T-helper 2 cell treated with Interferon-gamma antibody and Interleukin-4, amounts not matched to agents 5 μg/mL and 100 μg/mL, for 36 hours (primary cell): ENCODE data around the gene NPB.

Experiments
- DNase-seq: peaks from one replicate; pipeline ENCODE4 v3.0.0; 2021; ENCODE audit warnings: low spot score
- H3K27ac Mint-ChIP-seq: one replicate; pipeline ENCODE4 v1.8.0; 2021; ENCODE audit warnings: mild to moderate bottlenecking, mixed read lengths
- H3K27me3 Mint-ChIP-seq: one replicate; pipeline ENCODE4 v1.8.0; 2021; ENCODE audit warnings: low read depth, mixed read lengths
- H3K36me3 Mint-ChIP-seq: one replicate; pipeline ENCODE4 v1.8.0; 2021; ENCODE audit warnings: low read depth, mixed read lengths
- H3K4me1 Mint-ChIP-seq: one replicate; pipeline ENCODE4 v1.8.0; 2021; ENCODE audit warnings: low read depth, mixed read lengths
- H3K4me3 Mint-ChIP-seq: one replicate; pipeline ENCODE4 v1.8.0; 2022; ENCODE audit warnings: mild to moderate bottlenecking, moderate library complexity, mixed read lengths
- H3K9me3 Mint-ChIP-seq: one replicate; pipeline ENCODE4 v1.8.0; 2021; ENCODE audit warnings: mixed read lengths

The NPB gene

DNA sequence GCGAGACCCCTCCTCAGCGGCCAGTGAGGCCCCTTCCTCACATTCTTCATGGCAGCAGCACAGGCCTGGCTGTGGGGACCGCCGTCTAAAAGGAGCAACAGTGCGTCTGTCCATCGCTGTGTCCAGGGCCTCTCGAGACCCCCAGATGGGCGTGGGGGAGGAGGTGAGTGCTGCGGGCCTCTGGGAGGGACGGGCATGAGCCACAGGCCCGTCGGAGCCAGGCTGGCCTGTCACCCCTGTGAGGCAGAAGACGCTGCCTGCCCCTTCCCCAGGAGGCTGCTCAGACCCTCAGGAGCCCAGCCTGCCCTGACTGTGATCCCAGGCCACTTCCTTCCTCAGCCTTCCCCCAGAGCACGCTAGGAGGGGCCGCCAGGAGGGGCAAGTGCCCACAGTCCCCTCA, 37.2 kb downstream of the NPB start:
- H3K4me3 Mint-ChIP-seq: no peak overlapping the region
- H3K27me3 Mint-ChIP-seq: no peaks in the 10 kb centered on the region
- peaks cover 4% of the 10 kb centered on the region for H3K4me1 Mint-ChIP-seq
- no peaks in the 10 kb centered on the region for H3K9me3 Mint-ChIP-seq
- H3K27ac Mint-ChIP-seq: no peak overlapping the region
- H3K36me3 Mint-ChIP-seq: no peaks in the 10 kb centered on the region
- no peak for DNase-seq

DNA sequence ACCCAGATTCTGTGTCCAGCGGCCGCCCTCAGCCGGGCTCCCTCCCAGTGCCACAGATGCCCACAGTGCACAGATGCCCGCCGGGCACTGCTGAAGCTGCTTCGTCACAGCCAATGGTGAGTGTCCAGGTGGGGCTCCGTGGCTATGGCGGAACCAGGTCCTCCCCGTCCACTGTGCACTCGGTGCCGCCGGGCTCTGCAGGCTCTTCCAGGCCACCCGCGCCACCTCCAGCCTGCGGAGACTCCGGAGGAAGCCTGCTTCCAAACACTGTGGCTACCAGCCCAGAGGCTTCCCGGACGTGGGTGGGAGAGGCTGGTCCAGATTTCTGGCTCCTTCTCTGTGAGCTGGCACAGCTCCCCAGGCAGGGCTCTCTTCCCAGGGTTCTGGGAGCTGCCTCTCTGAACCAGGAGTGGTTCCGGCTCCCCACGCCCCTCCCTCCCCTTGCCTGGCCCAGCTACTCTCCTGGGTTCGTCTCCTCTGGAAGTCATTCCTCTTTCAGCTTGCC, 37.9 kb downstream of the NPB start:
- H3K36me3 Mint-ChIP-seq: no peaks in the 10 kb centered on the region
- H3K9me3 Mint-ChIP-seq: no peaks in the 10 kb centered on the region
- no peaks in the 10 kb centered on the region for H3K27me3 Mint-ChIP-seq
- H3K4me3 Mint-ChIP-seq: no peak overlapping the region
- DNase-seq: no peak
- peaks cover 4% of the 10 kb centered on the region for H3K4me1 Mint-ChIP-seq
- H3K27ac Mint-ChIP-seq: no peak overlapping the region

DNA sequence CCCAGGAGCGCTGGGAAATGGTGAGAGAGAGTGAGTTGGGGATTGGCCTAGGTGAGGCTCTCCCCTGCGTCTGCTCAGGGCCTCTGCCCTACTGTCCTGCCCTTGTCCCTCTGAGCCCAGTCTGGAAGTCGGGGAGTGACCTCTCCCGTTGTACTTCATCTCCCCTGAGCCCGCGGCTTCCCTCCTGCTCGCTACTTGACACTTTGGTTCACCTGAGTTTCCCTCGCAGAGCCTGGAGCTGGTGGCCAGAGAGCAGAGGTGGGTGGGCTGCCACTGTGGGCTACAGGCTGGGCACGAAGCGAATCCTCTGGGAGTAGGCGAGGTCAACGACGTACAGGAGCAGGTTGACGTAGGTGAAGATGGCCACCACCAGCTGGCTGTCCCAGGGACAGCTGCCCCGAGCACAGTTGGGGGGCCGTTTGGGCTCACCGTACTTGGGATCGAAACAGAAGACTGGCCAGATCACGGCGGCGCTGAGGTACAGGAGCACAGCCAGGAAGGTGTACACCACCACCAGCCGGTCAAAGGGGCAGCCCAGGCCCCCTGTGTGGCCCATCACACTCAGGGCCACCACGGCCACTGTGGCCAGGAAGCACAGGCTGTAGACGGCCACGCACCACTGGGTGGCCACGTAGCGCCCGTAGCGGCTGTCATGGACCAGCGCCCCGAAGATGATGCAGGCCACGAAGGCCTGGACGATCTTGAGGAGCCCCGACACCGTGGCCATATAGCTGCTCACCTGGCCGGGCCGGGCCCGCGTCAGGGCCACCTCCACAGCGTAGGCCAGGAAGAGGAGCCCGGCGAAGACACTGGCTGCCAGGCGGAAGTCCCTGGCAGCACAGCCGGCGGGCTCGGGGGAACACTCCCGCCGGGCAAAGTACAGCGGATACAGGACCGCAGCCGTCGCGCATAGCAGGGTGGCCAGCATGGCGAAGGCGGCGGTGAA, 38.8 kb downstream of the NPB start:
- Mint-ChIP-seq H3K27ac (no peak overlapping the region), H3K36me3 (no peaks in the 10 kb centered on the region), H3K9me3 (no peaks in the 10 kb centered on the region), H3K4me3 (no peak overlapping the region), H3K4me1 (peaks cover under 1% of the 10 kb centered on the region), H3K27me3 (no peaks in the 10 kb centered on the region)
- no peak for DNase-seq

DNA sequence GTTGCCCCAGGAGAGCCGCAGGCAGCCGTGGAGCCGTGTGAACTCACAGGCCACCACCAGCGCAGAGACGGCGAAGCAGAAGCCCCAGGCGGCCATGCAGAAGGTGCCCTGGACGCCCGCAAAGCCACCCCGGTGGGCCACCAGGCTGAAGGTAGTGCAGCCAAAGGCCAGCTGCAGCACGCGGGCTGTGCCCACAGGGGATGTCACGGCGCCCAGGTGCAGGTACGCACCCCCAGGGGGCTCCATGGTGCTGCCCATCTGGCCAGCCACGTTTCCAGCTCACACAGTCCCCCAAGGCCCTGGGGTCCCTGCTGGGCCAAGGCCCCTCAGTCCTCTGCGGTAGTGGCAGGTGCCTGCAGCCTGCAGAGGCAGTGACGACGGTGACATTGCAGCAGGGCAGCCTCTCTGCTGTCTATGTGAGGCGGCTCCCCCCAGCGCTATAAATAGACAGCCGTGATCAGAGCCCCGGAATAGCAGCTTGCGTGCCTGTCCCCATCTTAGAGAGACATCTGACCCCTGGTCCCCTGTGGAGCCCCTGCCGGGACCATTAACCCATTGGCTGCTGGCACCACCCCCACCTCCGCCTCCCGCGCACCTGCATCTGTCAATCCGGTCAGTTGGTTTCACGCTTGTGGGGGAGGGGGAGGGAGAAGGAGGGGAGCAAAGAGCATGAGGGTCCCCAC, 39.6 kb downstream of the NPB start:
- no peak overlapping the region for H3K4me3 Mint-ChIP-seq
- H3K27ac Mint-ChIP-seq: no peak overlapping the region
- no peaks in the 10 kb centered on the region for H3K9me3 Mint-ChIP-seq
- no peaks in the 10 kb centered on the region for H3K4me1 Mint-ChIP-seq
- no peaks in the 10 kb centered on the region for H3K36me3 Mint-ChIP-seq
- H3K27me3 Mint-ChIP-seq: no peaks in the 10 kb centered on the region
- DNase-seq: no peak

DNA sequence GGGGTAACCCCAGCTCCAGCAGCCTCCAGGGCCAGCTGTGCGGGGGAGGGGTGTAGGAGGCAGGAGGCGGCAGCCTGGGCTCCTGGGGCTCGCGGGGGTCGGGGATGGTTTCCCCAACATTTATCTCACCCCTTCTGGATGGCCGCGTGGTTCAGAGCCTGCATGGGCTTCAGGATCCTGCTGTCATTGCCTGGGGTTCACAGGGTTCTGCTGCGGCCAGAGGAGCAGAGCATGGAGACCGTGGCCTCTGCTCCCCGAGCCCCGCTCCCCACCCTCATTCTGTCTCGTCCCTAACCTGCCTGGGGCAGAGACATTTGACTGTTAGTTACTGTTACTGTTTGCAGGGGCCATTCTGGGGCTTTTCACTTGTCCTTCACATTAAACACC, 40.1 kb downstream of the NPB start:
- Mint-ChIP-seq H3K36me3 (no peaks in the 10 kb centered on the region), H3K9me3 (no peaks in the 10 kb centered on the region), H3K27me3 (peaks cover 3% of the 10 kb centered on the region), H3K4me3 (no peak overlapping the region), H3K4me1 (no peaks in the 10 kb centered on the region), H3K27ac (no peak overlapping the region)
- DNase-seq: no peak

DNA sequence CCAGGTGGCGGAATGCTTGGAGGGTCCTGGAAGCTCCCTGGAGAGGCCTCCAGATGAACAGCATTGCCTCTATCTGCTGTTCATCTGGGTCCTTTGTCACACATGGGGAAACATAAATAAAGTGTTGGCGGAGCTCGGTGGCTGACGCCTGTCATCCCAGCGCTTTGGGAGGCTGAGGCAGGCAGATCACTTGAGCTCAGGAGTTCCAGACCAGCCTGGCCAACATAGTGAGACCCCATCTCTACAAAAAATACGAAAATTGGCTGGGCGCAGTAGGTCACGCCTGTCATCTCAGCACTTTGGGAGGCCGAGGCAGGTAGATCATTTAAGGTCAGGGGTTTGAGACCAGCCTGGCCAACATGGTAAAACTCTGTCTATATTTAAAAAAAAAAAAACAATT, 42.8 kb downstream of the NPB start:
- Mint-ChIP-seq H3K27ac (no peak overlapping the region), H3K4me3 (no peak overlapping the region), H3K27me3 (peaks cover 4% of the 10 kb centered on the region), H3K36me3 (no peaks in the 10 kb centered on the region), H3K4me1 (no peaks in the 10 kb centered on the region), H3K9me3 (no peaks in the 10 kb centered on the region)
- no peak for DNase-seq

DNA sequence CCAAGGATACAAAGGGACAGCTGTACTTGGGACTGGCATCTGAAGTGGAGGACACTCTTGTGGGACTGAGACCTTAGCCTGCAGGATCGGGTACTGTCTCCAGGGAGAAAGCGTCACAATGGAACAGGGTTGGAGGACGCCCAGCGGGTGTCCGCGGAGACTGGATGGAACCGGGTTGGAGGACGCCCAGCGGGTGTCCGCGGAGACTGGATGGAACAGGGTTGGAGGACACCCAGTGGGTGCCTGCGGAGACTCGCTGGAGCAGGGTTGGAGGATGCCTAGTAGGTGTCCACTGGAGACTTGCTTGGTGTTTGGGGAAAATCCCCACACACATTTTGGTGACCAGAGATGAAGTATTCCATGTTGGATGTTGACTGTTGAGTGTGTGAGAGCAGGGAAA, 45.2 kb downstream of the NPB start, which contains the start of gene MYADML2:
MYADML2 (minus strand) TSS at position 45 of the 400 bp plus-strand sequence. CDS start 5,492 bp downstream, outside the sequence.
- Mint-ChIP-seq H3K9me3 (no peaks in the 10 kb centered on the region), H3K4me3 (no peak within 1 kb of the TSS), H3K27me3 (peaks cover 17% of the 10 kb centered on the region), H3K4me1 (peaks cover 2% of the 10 kb centered on the region), H3K27ac (no peak within 1 kb of the TSS), H3K36me3 (no peaks in the 10 kb centered on the region)
- DNase-seq: no peak

DNA sequence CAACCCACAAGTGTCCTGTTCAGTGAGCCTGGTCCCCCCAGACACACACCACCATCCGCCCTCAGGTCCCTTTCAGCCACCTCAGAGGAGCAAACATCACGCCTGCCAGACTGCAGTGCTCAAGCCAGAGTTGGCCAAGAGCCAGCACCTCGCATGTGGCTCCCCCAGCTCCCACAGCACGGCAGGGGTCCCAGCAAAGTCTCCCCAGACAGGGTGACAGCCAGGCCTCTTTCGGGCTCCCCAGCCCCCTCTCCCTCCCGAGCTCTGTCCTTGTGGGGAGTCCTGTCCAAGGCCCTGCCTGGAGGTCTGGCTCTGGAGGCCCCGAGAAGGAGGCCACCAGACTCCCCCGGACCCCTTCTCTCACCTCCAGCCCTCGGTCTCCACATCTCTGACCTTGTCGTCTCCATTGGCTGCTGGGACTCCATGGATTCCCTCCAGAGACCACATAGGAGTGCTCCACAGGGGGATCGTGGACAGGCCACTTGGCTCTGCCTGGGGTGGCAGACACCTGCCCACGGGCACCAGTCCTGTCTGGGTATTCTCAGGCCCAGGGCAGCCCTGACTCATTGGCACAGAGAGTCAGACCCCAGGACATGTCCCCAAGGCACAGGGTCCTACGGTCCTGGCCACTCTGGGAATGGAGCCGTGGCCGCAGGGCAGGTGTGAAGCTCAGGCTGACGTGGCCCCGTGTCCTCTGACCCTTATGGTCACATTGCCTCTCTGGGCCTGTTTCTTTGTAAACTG, 46.8 kb downstream of the NPB start:
- Mint-ChIP-seq H3K4me3 (no peak overlapping the region), H3K4me1 (peaks cover 2% of the 10 kb centered on the region)

DNA sequence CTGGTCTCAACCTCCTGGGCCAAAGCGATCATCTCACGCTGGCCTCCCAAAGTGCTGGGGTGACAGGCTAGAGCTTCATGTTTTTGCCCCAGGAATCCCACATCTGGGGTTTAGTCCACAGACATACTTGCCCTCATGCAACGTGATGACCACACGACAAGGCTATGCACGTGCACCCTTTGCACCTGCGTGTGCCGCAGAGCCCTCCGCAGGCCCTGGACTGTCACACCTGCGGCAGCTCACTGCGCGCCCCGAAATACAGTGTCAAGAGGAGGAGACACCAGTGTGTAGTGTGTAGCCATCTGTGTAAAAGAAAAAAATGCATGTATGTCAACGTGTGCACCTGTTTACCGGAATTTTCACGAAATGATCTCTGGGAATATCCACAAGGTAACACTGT, 48.5 kb downstream of the NPB start:
- Mint-ChIP-seq H3K9me3 (no peaks in the 10 kb centered on the region), H3K27me3 (peaks cover 17% of the 10 kb centered on the region), H3K27ac (no peak overlapping the region), H3K36me3 (no peaks in the 10 kb centered on the region), H3K4me3 (no peak overlapping the region), H3K4me1 (peaks cover 2% of the 10 kb centered on the region)
- DNase-seq: no peak

More for the DNA sequence above, 46.8 kb downstream of the NPB start:
- H3K9me3 Mint-ChIP-seq: no peaks in the 10 kb centered on the region
- H3K27me3 Mint-ChIP-seq: peaks cover 17% of the 10 kb centered on the region
- H3K36me3 Mint-ChIP-seq: no peaks in the 10 kb centered on the region
- no peak for DNase-seq
- H3K27ac Mint-ChIP-seq: no peak overlapping the region

DNA sequence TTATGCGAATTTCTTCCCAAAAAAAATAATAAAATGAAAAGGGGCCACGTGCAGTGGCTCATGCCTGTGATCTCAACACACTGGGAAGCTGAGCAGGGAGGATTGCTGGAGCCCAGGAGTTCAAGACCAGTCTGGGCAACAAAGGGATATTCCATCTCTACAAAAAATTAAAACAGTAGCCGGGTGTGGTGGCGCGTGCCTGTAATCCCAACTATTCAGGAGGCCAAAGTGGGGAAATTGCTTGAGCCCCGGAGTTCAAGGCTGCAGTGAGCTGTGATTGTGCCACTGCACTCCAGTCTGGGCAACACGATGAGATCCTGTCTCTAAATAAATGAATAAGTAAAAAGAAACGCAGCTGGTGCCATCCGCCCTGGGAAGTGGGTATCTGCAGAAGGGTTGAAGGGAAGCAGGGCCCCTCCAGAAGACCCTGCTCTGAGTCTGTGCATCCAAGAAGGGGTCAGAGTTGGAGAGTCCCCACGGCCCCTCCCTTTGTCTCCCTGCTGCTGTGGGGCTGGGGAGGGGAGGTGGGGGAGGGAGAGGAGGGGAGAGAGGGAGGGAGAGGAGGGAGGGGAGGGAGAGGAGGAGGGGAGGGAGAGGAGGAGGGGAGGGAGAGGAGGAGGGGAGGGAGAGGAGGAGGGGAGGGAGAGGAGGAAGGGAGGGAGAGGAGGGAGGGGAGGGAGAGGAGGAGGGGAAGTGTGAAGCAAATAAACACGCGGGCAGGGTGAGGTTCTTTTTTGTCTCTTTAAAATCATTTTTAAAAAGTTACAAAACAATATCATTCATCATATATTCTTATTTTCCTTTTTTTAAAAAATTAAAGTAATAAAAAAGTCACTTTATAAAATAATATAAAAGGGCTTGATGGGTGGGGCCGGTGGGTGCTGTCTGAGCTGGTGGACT, 50.0 kb downstream of the NPB start:
- Mint-ChIP-seq H3K27me3 (peaks cover 15% of the 10 kb centered on the region), H3K4me1 (peaks cover 2% of the 10 kb centered on the region), H3K27ac (no peak overlapping the region), H3K4me3 (no peak overlapping the region), H3K36me3 (no peaks in the 10 kb centered on the region), H3K9me3 (no peaks in the 10 kb centered on the region)
- DNase-seq: no peak
